ENCODE results near the gene ARHGAP5. TPM values are rescaled to one million over a fixed set of nuclear protein-coding genes. Genes with fewer than 3 reads are reported as not detected.
A peak's percentile ranks its signal among the peaks of the same experiment; 100 is the strongest.

The ARHGAP5 gene
- total RNA-seq, 1 donor from 2014 or later: 86.1 TPM

GRCh38 chr14:32075672-32076277 lies 1.3 kb upstream of the ARHGAP5 start:
- Histone ChIP-seq H3K9me3 (ENCODE audit: control insufficient read depth in 3 of 3, low read length in 3 of 3) (no peaks in the 10 kb centered on the region), H3K27ac (ENCODE audit: low read depth, low read length) (peak overlapping the region; percentile 94), H3K36me3 (ENCODE audit: control insufficient read depth in 3 of 3, insufficient read depth in 3 of 3, low read length in 3 of 3) (no peaks in the 10 kb centered on the region), H3K9ac (ENCODE audit: low read depth in 1 of 3, low read length in 3 of 3) (peak overlapping the region; percentile 87 to 97 (median 95)), H3K27me3 (ENCODE audit: control insufficient read depth in 3 of 3, insufficient read depth in 3 of 3, low read length in 3 of 3) (no peaks in the 10 kb centered on the region), H3K4me1 (ENCODE audit: control insufficient read depth in 3 of 3, insufficient read depth in 3 of 3, low read length in 3 of 3) (peaks cover 2 to 25% (median 14%) of the 10 kb centered on the region in 3 donors), H3K4me3 (ENCODE audit: low read length in 3 of 3) (peak overlapping the region; percentile 81 to 89 (median 81))

- peak overlapping the region; percentile 87 to 97 (median 95) for H3K9ac ChIP-seq (ENCODE audit: low read depth in 1 of 3, low read length in 3 of 3)
These were observed 625 bp upstream of the ARHGAP5 start for GRCh38 chr14:32076278-32077080.

DNA sequence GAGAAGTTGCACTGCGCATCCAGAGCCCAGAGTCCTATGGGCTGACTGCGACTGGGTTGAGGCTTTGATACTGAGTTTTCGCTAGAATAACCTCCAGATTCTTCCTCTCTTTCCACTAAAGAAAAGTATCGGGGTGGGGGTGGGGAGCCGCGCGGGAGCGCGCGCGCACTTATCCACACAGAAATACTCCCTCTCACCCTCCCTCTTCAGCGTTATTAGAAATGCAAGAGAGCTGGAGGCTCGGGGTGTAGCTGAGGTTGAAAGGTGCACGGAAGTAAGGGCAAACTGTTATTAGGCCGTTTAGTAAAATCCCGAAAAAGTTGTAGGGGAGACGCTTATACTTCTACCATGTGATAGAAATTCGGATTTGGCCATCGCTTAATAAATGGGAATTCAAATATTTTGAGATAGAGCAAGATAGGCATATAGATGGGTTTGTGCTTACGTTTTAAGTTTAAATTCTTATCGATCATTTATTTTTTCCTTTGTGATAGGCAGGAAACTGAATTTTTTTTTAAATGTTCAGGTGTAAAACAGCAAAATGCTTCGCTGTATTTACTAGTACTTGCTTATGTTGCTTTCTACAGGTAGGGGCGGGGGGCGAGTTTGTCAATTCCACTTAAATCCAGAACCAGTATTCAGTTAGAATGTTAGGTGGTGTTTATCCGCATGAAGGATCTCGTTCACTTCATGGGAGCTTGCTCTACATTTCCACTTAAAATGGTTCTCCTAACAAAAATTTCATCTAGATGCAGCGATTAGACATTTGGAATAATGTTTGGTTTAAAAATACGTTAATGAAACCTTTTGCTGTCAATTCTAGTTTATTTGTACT lies 1.1 kb downstream of the ARHGAP5 start:
- Histone ChIP-seq H3K27me3 (ENCODE audit: control insufficient read depth in 3 of 3, insufficient read depth in 3 of 3, low read length in 3 of 3) (no peaks in the 10 kb centered on the region), H3K4me1 (ENCODE audit: control insufficient read depth in 3 of 3, insufficient read depth in 3 of 3, low read length in 3 of 3) (peaks cover 2 to 25% (median 18%) of the 10 kb centered on the region in 3 donors), H3K9ac (ENCODE audit: low read depth in 1 of 3, low read length in 3 of 3) (peak overlapping the region; percentile 91 to 94 (median 92)), H3K4me3 (ENCODE audit: low read length in 3 of 3) (peak overlapping the region; percentile 82 to 91 (median 88)), H3K36me3 (ENCODE audit: control insufficient read depth in 3 of 3, insufficient read depth in 3 of 3, low read length in 3 of 3) (no peaks in the 10 kb centered on the region), H3K27ac (ENCODE audit: low read depth, low read length) (peak overlapping the region; percentile 92), H3K9me3 (ENCODE audit: control insufficient read depth in 3 of 3, low read length in 3 of 3) (no peaks in the 10 kb centered on the region)

More at GRCh38 chr14:32076278-32077080, 625 bp upstream of the ARHGAP5 start:
- no peaks in the 10 kb centered on the region for H3K9me3 ChIP-seq (ENCODE audit: control insufficient read depth in 3 of 3, low read length in 3 of 3)
- no peaks in the 10 kb centered on the region for H3K36me3 ChIP-seq (ENCODE audit: control insufficient read depth in 3 of 3, insufficient read depth in 3 of 3, low read length in 3 of 3)
- H3K27me3 ChIP-seq (ENCODE audit: control insufficient read depth in 3 of 3, insufficient read depth in 3 of 3, low read length in 3 of 3): no peaks in the 10 kb centered on the region
- H3K27ac ChIP-seq (ENCODE audit: low read depth, low read length): peak overlapping the region; percentile 94
- H3K4me1 ChIP-seq (ENCODE audit: control insufficient read depth in 3 of 3, insufficient read depth in 3 of 3, low read length in 3 of 3): peaks cover 2 to 25% (median 14%) of the 10 kb centered on the region in 3 donors
- peak overlapping the region; percentile 81 to 89 (median 88) for H3K4me3 ChIP-seq (ENCODE audit: low read length in 3 of 3)

DNA sequence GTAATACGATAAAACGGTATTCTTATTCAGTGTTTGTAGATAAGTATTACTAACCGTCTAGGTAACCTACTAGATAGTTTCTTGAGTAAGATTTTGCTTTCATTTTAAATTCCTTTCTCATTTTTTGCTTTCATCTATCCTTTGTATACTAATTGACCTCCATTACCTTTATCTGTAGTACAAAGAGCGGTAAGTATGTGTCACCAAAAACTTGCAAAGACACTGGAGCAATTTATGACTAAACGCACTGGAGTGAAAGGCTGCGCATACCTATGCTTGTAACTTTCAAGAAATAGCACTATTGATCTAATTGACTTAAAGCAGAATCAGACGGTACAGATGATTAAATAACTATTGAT lies 1.7 kb downstream of the ARHGAP5 start:
- no peak overlapping the region for H3K27ac ChIP-seq (ENCODE audit: low read depth, low read length)

DNA sequence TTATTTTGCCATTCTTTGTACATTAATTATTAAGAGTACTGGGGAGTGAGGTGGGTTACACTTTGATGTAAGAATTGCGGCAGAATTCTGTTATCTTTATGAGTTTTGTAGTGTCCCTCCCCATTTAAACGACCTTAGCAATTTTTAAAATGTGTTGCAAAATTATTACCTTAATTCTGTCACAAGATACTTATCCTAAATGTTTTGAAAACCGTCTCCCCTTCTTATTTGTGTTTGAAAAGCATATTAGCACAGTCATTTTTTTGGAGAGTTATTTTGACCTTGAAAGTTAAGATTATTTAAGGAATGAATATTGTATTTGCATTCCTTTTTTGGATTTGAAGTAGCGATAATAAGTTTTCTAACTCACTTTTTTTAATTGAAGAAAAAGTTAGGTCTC lies 2.2 kb downstream of the ARHGAP5 start:
- H3K4me1 ChIP-seq (ENCODE audit: control insufficient read depth in 3 of 3, insufficient read depth in 3 of 3, low read length in 3 of 3): peaks cover 2 to 25% (median 18%) of the 10 kb centered on the region in 3 donors
- H3K9me3 ChIP-seq (ENCODE audit: control insufficient read depth in 3 of 3, low read length in 3 of 3): no peaks in the 10 kb centered on the region
- no peak overlapping the region for H3K9ac ChIP-seq (ENCODE audit: low read depth in 1 of 3, low read length in 3 of 3)
- no peaks in the 10 kb centered on the region for H3K36me3 ChIP-seq (ENCODE audit: control insufficient read depth in 3 of 3, insufficient read depth in 3 of 3, low read length in 3 of 3)
- H3K4me3 ChIP-seq (ENCODE audit: low read length in 3 of 3): peak overlapping the region in 1 of 3 donors; percentile 91
- H3K27ac ChIP-seq (ENCODE audit: low read depth, low read length): no peak overlapping the region
- no peaks in the 10 kb centered on the region for H3K27me3 ChIP-seq (ENCODE audit: control insufficient read depth in 3 of 3, insufficient read depth in 3 of 3, low read length in 3 of 3)

More for the DNA sequence above, 1.7 kb downstream of the ARHGAP5 start:
- H3K27me3 ChIP-seq (ENCODE audit: control insufficient read depth in 3 of 3, insufficient read depth in 3 of 3, low read length in 3 of 3): no peaks in the 10 kb centered on the region
- peaks cover 2 to 25% (median 18%) of the 10 kb centered on the region in 3 donors for H3K4me1 ChIP-seq (ENCODE audit: control insufficient read depth in 3 of 3, insufficient read depth in 3 of 3, low read length in 3 of 3)
- H3K36me3 ChIP-seq (ENCODE audit: control insufficient read depth in 3 of 3, insufficient read depth in 3 of 3, low read length in 3 of 3): no peaks in the 10 kb centered on the region
- H3K9me3 ChIP-seq (ENCODE audit: control insufficient read depth in 3 of 3, low read length in 3 of 3): no peaks in the 10 kb centered on the region
- peak overlapping the region; percentile 82 to 91 (median 88) for H3K4me3 ChIP-seq (ENCODE audit: low read length in 3 of 3)
- H3K9ac ChIP-seq (ENCODE audit: low read depth in 1 of 3, low read length in 3 of 3): peak overlapping the region in 2 of 3 donors; percentile 91 to 94

DNA sequence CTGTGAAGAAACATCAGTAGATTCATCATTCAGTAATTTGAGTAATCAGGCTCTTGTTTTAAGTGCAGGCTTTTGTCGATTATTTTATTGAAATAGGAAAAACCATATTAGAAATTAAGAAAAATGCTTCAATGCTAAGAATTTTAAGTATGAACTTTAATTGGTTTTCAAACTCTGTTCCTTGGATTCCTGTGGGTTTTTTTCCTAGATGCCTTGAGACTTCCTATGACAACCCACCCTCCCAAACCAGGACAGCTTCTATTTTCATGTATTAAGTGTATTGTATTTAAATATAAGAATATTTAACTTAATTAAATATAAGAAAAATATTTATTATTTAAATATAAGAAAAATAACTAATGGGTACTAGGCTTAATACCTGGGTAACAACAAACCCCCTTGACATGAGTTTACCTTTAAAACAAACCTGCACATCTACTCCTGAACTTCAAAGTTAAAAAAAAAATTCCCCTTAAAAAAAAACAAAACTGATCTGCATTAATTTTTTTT lies 3.0 kb downstream of the ARHGAP5 start:
- H3K4me3 ChIP-seq (ENCODE audit: low read length in 3 of 3): no peak overlapping the region
- no peak overlapping the region for H3K27ac ChIP-seq (ENCODE audit: low read depth, low read length)
- peaks cover under 1 to 20% (median 15%) of the 10 kb centered on the region in 3 donors for H3K4me1 ChIP-seq (ENCODE audit: control insufficient read depth in 3 of 3, insufficient read depth in 3 of 3, low read length in 3 of 3)
- no peaks in the 10 kb centered on the region for H3K27me3 ChIP-seq (ENCODE audit: control insufficient read depth in 3 of 3, insufficient read depth in 3 of 3, low read length in 3 of 3)
- no peaks in the 10 kb centered on the region for H3K36me3 ChIP-seq (ENCODE audit: control insufficient read depth in 3 of 3, insufficient read depth in 3 of 3, low read length in 3 of 3)
- no peak overlapping the region for H3K9ac ChIP-seq (ENCODE audit: low read depth in 1 of 3, low read length in 3 of 3)
- H3K9me3 ChIP-seq (ENCODE audit: control insufficient read depth in 3 of 3, low read length in 3 of 3): no peaks in the 10 kb centered on the region

GRCh38 chr14:32081901-32082300 lies 4.8 kb downstream of the ARHGAP5 start:
- Histone ChIP-seq H3K27me3 (ENCODE audit: control insufficient read depth in 3 of 3, insufficient read depth in 3 of 3, low read length in 3 of 3) (no peaks in the 10 kb centered on the region), H3K9me3 (ENCODE audit: control insufficient read depth in 3 of 3, low read length in 3 of 3) (no peaks in the 10 kb centered on the region), H3K4me1 (ENCODE audit: control insufficient read depth in 3 of 3, insufficient read depth in 3 of 3, low read length in 3 of 3) (peaks cover 0 to 13% (median 4%) of the 10 kb centered on the region in 3 donors), H3K36me3 (ENCODE audit: control insufficient read depth in 3 of 3, insufficient read depth in 3 of 3, low read length in 3 of 3) (no peaks in the 10 kb centered on the region), H3K9ac (ENCODE audit: low read depth in 1 of 3, low read length in 3 of 3) (no peak overlapping the region), H3K27ac (ENCODE audit: low read depth, low read length) (no peak overlapping the region), H3K4me3 (ENCODE audit: low read length in 3 of 3) (no peak overlapping the region)

DNA sequence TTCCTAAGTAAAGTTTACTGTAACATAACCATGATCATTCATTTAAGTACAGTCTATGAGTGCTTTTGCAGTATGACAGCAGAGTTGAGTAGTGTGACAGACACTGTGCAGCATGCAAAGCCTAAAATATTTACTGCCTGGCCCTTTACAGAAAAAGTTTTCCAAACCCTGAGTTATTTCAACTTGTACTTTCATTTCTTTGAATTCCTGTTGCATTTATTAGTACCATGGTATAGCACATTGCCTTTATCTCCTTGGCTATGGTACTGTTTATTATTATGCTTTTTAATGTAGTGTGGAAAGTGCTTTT lies 6.2 kb downstream of the ARHGAP5 start:
- Histone ChIP-seq H3K4me1 (ENCODE audit: control insufficient read depth in 3 of 3, insufficient read depth in 3 of 3, low read length in 3 of 3) (peaks cover 0 to 13% (median 4%) of the 10 kb centered on the region in 3 donors), H3K4me3 (ENCODE audit: low read length in 3 of 3) (no peak overlapping the region), H3K27ac (ENCODE audit: low read depth, low read length) (no peak overlapping the region), H3K9me3 (ENCODE audit: control insufficient read depth in 3 of 3, low read length in 3 of 3) (no peaks in the 10 kb centered on the region), H3K36me3 (ENCODE audit: control insufficient read depth in 3 of 3, insufficient read depth in 3 of 3, low read length in 3 of 3) (no peaks in the 10 kb centered on the region), H3K9ac (ENCODE audit: low read depth in 1 of 3, low read length in 3 of 3) (no peak overlapping the region), H3K27me3 (ENCODE audit: control insufficient read depth in 3 of 3, insufficient read depth in 3 of 3, low read length in 3 of 3) (no peaks in the 10 kb centered on the region)

DNA sequence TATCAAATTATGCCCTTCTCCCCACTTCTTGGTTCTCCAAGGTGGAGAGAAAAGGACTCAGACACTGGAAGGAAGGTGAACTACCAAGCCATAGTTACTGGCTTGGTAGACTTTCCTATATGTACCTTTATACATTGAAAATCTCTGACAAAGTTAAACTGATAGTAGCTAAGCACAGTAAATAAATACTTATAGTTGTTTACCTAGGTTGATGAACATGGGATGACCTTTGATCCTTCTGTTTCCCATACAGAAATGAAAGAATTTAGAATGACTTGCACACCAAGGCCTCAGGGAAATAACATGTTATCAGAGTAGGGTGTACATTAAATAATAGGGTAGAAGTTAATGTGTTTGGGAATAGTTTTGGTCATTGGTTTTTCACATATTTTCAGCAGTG lies 6.7 kb downstream of the ARHGAP5 start:
- Histone ChIP-seq H3K4me1 (ENCODE audit: control insufficient read depth in 3 of 3, insufficient read depth in 3 of 3, low read length in 3 of 3) (peaks cover 0 to 13% (median 4%) of the 10 kb centered on the region in 3 donors), H3K4me3 (ENCODE audit: low read length in 3 of 3) (no peak overlapping the region), H3K27me3 (ENCODE audit: control insufficient read depth in 3 of 3, insufficient read depth in 3 of 3, low read length in 3 of 3) (no peaks in the 10 kb centered on the region), H3K9ac (ENCODE audit: low read depth in 1 of 3, low read length in 3 of 3) (no peak overlapping the region), H3K9me3 (ENCODE audit: control insufficient read depth in 3 of 3, low read length in 3 of 3) (no peaks in the 10 kb centered on the region), H3K36me3 (ENCODE audit: control insufficient read depth in 3 of 3, insufficient read depth in 3 of 3, low read length in 3 of 3) (no peaks in the 10 kb centered on the region), H3K27ac (ENCODE audit: low read depth, low read length) (no peak overlapping the region)

Data from skeletal muscle tissue (tissue), 4 donors.